HPDE6-E6E7 (cell line): Measurements from ENCODE around the gene SCAPER.
"Not testable (repeated sequence)": the region's sequence is repeated elsewhere in the genome, so short reads cannot be mapped to it uniquely, and the experiment has no call there.

Source experiments
- DNase-seq: peaks from one replicate; pipeline ENCODE4 v3.0.0; 2011; ENCODE audit warnings: missing footprints; ENCODE audit errors: extremely low spot score

The SCAPER gene

DNA sequence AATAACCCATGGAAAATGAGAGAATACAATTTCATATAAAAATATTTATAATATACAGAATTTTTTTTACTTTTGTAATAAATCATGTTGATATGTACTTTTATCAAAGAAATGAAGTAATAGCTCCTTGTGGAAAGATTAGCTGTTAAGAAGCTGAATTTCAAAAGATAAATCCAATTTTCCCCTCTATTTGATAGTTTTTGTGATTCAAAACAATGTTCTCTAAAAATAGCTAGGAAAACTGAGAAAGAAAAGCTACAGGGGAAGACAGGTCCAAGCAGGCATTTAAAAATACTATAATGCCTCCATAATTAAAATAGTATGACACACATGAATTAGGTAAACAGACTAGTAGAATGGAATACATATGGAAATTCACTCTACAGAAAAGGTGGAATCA lies 44.9 kb downstream of the SCAPER start:
- no peak for DNase-seq

DNA sequence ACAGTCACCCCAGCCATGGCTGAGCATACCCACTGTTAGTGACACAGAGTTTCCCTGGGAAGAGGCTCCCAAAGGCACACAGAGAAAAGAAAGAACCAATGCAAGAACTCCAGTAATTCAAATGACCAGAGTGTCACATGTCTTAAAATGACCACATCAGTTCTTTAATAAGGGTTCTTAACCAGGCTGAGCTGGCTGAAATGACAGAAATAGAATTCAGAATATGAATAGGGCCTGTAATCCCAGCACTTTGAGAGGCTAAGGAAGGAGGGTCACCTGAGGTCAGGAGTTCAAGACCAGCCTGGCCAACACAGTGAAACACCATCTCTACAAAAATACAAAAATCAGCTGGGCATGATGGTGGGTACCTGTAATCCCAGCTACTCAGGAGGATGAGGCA lies 54.8 kb downstream of the SCAPER start:
- DNase-seq = not testable (repeated sequence)

DNA sequence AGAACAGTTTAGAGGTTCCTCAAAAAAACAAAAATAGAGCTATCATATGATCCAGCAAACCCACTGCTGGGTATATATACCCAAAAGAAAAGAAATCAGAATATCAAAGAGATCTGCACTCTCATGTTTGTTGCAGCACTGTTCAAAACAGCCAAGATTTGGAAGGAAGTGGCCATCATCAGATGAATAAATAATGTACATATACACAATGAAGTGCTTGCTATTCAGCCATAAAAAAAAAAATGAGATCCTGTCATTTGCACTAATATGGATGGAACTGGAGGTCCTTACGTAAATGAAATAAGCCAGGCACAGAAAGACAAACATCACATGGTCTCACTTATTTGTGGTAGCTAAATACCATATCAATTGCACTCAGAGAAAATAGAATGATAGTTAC lies 58.4 kb downstream of the SCAPER start:
- DNase-seq = no peak

DNA sequence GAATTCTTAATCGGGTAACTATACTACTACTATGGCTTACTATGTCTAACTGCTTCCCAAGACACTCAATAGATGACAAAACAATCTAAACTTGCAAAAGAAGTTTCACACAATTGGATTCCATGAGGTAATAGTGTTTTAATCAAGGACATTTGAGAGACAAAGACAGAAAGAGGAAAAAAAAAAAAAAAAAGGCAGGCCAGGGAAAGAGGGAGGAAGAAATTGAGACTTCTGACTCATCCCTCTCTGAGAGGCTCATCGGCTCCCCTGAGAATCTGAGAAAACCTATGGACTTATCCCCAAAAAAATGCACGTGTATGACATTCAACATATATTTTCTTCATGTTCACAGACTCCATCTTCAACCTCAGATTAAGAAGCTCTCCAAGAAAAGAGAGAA lies 61.0 kb downstream of the SCAPER start:
- no peak for DNase-seq

DNA sequence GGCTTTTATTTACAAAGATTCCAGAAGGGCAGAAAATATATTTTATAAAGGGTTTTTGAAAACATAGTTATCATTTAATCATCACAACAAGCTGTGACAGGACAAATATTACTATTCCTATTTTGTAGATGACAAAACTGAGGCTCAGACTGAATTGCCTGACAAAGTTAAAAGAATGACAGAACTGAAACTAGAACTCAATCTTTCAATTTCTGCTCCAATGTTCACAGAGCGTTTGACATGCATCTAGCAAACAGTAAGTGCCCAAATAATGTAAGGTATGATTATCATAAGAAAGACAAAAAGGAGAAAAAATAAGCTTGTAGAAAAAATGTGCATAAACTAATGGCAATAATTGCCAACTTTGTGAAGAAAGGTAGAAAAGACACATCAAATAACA lies 61.9 kb downstream of the SCAPER start:
- no peak for DNase-seq

DNA sequence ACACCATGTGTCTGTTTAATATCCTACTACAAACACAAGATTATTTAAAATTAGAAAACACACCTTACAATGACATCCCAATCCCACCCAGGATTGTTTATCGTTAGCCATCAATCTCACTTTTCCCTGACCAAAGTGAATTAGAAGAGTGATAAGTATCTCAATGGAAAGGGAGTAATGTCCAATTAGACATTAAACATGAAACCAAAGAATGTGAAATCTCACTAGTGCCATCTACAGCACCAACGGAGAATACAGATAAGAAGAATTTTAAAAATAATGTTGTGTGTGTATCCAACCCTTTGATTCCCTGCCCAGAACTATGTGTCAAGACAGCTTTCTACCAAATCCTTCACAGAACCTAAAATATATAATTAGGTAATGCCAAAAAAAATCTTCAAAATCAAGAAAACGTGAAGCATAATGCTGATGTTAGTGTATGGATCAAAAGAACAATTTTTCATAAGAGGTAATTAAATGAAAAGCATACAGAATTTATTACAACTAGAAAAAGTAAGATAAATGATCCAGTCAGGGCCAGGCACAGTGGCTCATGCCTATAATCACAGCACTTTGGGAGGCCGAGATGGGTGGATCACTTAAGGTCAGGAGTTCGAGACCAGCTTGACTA lies 64.2 kb downstream of the SCAPER start:
- DNase-seq = peak; percentile 6

DNA sequence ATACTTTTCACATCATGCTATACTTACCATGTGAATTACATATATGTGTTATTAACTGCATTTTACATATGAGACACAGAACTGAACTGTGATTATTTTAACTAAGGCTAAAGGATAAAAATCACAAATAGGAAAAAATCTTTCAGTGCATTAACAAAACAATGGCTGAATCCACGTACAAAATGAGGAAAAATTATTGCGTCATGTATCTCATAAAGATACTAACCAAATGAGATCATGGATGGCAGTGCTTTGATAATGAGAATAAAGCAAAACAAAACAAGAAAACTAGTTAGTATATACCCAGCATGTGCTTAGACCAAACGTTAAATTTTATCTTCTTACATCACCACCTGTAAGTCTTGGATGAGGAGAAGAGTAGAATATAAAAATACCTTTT lies 66.0 kb downstream of the SCAPER start:
- DNase-seq = no peak

DNA sequence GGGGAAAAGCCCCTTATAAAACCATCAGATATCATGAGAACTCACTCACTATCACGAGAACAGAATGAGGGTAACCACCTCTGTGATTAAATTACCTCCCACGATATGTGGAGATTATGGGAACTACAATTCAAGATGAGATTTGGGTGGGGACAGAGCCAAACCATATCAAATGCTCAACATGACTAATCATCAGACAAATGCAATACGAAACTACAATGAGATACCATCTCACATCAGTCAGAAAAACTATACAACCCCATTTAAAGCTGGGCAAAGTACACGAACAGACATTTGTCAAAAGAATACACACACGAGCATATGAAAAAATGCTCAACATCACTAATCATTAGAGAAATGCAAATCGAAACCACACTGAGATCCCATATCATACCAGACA lies 67.7 kb downstream of the SCAPER start:
- no peak for DNase-seq

DNA sequence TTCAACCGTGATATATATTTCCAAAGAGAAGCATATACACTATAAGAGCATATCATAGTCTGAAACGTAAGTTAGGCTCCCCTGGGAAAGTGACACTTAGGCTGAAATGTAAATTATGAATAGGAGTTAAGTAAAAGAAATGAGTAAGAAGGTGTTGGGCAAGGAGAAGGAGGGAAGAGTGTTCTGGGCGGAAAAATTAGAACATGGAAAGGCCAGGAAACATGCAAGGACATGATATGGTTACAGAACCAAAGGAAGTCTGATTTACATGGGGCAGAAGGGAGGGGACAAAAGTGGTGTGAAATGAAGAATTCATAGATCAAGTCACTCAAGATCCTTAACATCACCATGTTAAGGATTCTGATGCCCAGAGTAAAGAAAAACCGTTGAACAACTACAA lies 75.2 kb downstream of the SCAPER start:
- no peak for DNase-seq

DNA sequence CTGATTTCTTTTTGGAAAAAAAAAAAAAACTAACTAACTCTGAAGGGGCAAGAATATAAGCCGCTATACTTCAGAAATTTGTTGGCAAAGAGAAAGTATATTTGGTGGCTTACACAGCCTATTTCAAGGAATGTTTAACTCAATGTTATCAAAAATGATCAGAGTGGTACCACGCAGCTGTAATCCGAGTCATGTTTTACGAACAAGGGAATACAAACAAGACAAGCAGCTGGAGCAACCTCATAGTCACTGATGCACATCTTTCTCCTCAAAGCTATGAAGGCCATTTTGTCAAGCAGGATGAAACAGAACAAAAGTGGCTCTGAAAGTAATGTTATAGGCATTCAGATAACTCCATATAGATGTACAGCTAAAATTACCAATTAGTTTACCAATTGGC lies 81.2 kb downstream of the SCAPER start:
- DNase-seq = no peak

DNA sequence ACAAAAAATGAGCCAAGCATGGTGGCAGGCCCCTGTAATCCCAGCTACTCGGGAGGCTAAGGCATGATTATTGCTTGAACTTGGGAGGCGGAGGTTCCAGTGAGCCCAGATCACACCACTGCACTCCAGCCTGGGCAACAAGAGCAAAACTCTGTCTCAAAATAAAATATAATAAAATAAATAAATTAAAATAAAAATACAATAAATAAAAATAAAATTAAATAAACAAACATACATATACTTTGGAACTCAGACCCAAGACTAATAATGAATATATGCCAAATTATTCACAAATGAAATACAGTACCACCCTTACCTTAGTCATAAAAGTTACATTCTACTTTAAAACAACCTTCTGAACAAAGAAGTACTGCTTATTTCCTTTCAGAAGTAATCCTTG lies 81.8 kb downstream of the SCAPER start:
- no peak for DNase-seq

DNA sequence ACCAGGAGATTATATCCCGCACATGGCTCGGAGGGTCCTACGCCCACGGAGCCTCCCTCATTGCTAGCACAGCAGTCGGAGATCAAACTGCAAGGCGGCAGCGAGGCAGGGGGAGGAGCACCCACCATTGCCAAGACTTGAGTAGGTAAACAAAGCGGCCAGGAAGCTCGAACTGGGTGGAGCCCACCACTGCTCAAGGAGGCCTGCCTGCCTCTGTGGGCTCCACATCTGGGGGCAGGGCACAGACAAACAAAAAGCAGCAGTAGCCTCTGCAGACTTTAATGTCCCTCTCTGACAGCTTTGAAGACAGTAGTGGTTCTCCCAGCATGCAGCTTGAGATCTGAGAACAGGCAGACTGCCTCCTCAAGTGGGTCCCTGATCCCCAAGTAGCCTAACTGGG lies 86.2 kb downstream of the SCAPER start:
- not testable (repeated sequence) for DNase-seq

DNA sequence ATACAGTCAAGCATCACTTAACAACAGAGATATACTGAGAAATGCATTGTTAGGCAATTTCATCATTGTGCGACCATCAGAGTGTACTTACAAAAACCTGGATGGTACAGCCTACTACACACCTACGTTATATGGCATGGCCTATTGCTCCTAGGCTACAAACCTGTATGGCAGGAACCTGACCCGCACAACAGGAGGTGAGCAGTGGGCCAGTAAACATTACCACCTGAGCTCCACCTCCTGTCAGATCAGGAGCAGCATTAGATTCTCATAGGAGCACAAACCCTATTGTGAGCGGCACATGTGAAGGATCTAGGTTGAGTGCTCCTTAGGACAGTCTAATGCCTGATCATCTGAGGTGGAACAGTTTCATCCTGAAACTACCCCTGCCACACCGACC lies 89.7 kb downstream of the SCAPER start:
- DNase-seq = no peak

DNA sequence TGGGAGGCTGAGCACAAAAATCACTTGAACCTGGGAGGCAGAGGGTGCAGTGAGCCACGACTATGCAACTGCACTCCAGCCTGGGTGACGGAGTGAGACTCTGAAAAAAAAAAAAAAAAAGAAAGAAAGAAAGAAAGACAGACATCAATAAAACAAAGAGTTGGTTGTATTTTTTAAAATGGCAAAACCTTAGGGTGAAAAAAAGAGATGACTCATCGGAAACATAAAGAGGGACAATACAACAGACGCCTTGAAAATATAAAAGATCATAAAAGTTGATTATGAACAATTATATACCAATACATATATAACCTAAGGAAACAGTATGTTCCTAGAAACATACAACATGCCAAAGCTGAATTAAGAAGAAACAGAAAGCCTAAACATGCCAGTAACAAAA lies 92.8 kb downstream of the SCAPER start:
- DNase-seq = no peak

DNA sequence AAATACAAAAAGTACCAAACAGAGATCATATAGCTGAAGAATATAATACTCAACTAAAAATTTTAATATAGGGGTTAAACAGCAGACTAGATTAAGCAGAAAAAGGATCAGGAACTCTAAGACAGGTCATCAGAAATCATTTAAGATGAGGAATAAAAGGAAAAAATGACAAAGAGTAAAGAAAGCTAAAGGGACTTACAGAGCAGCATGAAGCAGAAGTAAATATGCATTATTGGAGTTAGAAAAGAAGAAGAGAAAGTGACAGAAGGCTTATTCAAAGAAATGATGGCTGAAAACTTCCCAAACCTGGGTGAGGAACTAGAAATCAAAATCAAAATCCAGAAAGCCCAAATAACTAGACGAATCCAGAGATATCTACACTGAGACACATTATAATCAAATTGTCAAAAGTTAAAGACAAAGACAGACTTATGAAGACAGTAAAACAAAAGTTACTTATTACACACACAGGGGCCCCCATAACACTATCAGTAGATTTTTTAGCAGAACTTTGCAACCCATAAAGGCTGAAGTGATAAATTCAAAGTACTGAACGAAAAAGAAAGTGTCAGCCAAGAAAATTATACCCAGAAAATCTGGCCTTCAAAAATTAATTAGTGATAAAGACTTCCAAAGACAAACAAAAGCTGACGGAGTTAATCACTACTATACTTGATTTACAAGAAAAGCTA lies 95.6 kb downstream of the SCAPER start:
- no peak for DNase-seq

DNA sequence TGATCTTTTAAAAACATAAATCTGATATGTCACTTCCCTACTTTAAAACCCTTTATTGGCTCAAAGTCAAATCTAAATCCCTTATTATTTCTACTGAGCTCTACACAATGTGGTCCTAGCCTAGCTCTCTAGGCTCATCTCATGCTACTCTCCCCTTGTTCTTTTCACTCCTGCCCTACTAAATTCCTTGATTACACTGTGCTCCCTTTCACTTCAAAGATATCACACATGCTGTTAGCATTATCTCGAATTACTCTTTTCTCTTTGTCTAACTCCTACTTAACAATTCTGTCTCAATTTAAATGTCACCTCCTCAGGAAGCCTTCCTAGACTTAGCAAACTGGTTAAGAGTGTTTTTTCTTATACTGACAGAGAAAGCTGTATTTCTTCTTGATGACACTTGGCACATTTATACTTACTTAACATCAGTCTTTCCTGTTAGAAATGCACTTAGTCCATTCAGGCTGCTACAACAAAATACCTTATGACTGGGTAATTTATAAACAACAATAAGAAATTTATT lies 102.0 kb downstream of the SCAPER start:
- DNase-seq = no peak

DNA sequence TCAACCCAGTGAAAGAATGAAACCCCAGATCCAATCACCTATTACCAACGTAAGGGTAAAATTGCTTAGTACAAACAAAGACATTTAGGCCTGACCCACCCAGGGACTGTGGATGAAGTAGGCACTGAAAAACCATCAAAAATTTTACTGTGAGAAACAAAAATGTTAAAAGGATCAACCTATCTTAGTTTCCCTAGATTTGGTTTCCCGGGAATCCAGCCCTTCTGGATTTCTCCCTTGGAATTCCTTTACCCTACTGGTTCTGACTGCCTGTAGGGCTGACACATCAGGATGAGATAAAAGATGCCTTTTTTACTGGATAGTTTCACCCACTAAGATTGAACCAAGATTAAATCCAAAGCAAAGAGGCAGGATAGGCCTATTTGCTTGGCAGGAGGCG lies 102.7 kb downstream of the SCAPER start:
- DNase-seq = no peak

DNA sequence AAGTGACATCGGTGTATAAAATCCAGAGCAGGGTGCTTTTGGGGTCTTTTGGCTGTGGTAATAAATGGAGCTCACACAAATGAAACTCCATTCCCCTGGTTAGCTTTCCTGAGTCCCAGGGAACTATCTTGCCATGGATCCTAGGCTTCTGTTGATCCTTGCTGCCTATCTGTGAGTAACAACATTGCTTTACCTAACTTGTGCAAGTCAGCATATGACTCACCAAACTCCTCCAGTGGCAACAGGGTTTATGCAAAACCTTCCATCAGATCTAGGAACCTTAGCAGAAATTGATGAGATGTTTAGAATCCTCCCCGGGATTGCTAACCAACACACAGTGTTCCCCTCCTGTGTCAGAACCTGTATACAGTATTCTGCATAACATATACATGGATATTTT lies 105.4 kb downstream of the SCAPER start:
- peak; percentile 36 for DNase-seq

DNA sequence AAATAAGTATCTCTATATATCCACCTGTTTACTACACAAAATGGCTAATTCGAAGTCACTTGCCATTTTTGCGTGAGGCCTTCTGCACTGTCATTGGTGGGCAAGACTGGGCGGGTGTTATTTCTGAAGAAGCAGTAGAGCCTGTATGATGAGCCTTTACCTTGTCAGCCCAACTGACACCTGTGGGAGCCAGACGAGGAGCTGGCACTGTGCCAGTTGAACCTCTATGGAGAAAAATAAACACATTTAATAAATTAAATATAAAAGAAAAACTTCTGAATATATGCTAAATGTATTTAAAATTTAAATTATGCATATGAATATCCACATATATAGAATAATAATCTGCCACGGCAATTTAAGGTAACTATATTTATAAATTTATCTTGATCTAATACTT lies 109.9 kb downstream of the SCAPER start:
- no peak for DNase-seq

DNA sequence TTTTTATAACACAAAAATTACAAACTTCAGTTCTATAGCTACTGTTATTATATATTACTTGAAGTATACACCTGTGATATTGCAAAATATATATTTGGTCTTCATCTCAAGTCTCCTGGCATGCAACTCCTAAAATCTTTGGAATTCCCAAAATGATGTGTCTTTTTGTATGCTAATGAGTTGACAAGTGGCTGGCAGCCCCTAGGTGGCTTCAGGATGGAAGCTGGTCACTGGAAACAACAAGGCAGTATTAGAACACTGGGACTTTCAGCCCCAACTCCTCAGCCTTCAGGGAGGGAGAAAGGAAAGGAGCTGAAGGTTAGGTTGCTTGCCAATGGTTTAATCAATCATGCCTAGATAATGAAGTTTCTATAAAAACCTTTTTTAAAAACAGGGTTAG lies 112.0 kb downstream of the SCAPER start:
- DNase-seq = no peak

DNA sequence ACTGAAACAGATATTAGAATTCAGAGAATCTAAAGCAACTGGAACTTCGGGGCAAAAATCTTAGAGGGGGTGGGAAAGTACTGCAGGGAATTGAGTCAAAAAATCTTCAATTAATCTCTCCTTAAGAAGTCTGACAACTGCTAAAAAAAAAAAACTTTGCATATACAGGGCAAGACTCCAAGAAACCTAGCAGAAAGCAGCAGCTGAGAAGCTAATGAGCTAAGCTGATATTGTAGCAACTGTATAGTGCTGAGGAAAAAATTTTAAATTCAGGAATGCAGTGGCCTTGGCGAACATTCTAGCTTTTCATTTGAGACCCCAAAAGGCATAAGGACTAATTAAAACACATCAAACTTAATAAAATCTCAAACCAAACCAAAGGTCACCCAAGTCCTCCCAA lies 113.6 kb downstream of the SCAPER start:
- DNase-seq = no peak

DNA sequence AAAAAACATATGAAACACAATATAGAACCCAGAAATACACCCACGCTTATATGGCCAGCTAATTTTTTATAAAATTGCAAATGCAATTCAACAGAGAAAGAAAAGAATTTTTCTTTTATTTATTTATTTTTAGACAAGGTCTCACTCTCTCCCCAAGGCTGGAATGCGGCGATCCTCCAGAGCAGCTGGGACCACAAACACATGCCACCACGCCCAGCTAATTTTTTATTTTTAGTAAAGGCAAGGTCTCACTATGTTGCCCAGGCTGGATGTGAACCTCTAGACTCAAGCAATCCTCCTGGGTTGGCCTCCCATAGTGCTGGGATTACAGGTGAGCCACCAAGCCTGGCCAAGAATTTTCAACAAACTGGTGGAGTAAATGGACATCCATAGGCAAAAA lies 117.9 kb downstream of the SCAPER start:
- no peak for DNase-seq

DNA sequence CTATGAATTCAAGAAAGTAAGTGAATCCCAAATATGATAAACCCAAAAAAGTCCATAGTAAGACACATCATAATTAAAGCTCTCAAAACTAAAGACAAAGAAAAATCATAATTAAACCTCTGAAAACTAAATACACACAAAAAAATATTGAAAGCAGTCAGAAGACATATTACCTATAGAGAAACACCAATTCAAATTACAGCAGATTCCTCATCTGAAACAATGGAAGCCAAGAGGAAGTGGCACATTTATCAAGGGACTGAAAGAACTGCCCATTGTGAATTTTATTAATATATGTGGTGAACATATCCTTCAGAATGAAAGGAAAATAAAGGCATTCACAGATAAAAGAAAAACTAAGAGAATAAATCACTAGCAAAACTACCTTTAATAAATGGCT lies 128.2 kb downstream of the SCAPER start:
- no peak for DNase-seq

DNA sequence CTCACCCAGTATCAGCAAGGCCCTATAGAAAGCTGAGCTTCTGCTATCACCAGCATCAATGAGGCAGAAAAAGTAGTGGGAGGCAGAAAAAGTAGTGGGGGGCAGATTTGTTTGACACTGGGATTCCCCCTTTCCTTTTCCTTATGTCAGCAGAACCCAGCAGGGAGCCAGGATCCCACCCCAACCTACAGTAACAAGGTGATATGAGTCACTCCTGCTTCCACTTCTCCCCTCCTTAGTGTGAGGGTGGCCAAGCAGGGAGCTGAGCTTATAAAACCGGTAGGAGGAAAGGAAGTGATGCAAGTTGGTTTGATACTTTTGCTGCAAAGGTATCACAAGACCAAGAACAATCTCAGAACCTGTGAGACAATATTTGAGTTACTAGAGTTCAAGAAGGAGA lies 128.7 kb downstream of the SCAPER start:
- DNase-seq = no peak
